ENCODE measurements around the gene CNTN1.

Gene CNTN1

DNA sequence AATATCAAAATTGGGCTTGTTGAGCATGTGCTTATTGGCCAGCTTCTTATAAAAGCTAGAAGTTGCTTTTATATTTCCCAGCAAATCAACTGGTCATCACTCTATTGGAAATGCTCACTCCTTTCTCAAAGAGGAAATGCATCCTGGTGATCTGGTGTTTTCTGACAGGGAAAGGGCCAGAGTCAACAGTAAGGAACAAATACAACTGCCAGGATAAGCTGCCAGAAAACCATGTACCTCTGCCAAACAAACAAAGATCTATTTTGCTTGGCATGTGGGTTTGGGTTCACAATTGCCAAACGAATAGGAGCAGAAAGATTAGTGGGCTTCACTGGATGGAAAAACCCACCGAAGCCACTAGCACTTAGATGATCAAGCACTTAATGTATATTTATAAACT, 369.0 kb downstream of the CNTN1 start:
- H3K27ac ChIP-seq = no peak overlapping the region
- TF ChIP-seq, protein P1, sequence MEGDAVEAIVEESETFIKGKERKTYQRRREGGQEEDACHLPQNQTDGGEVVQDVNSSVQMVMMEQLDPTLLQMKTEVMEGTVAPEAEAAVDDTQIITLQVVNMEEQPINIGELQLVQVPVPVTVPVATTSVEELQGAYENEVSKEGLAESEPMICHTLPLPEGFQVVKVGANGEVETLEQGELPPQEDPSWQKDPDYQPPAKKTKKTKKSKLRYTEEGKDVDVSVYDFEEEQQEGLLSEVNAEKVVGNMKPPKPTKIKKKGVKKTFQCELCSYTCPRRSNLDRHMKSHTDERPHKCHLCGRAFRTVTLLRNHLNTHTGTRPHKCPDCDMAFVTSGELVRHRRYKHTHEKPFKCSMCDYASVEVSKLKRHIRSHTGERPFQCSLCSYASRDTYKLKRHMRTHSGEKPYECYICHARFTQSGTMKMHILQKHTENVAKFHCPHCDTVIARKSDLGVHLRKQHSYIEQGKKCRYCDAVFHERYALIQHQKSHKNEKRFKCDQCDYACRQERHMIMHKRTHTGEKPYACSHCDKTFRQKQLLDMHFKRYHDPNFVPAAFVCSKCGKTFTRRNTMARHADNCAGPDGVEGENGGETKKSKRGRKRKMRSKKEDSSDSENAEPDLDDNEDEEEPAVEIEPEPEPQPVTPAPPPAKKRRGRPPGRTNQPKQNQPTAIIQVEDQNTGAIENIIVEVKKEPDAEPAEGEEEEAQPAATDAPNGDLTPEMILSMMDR (IDR thresholded peaks at IDR 0.05) = no peak
- H3K4me1 ChIP-seq (ENCODE audit: control insufficient read depth in 1 of 2, insufficient read depth in 1 of 2, low read depth in 1 of 2, low read length in 1 of 2) = no peaks in the 10 kb centered on the region
- no peaks in the 10 kb centered on the region for H3K36me3 ChIP-seq
- H3K27me3 ChIP-seq = no peaks in the 10 kb centered on the region
- H3K4me3 ChIP-seq (ENCODE audit: low read depth in 1 of 2, low read length in 1 of 2) = no peak overlapping the region
- no peaks in the 10 kb centered on the region for H3K9me3 ChIP-seq

DNA sequence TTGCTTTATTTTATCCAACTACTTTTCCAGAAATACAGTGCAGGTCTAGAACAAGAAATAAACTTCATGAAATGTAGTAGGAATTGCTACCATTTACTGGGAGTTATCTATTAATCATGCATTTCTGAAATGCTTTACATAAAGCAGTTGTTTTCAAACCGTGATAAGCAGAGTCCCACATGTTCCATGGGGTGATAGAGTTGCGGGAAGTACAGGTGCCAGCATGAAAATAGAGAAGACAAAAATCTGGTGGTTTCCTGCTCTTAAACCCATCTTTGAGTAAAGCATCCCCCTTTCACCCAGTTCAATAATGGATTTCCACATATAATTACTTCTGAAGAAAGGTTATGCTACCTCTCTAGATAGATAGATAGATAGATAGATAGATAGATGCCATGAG, 372.2 kb downstream of the CNTN1 start:
- H3K27ac ChIP-seq = no peak overlapping the region
- no peaks in the 10 kb centered on the region for H3K4me1 ChIP-seq (ENCODE audit: control insufficient read depth in 1 of 2, insufficient read depth in 1 of 2, low read depth in 1 of 2, low read length in 1 of 2)
- H3K36me3 ChIP-seq = no peaks in the 10 kb centered on the region
- H3K27me3 ChIP-seq = no peaks in the 10 kb centered on the region
- no peak overlapping the region for H3K4me3 ChIP-seq (ENCODE audit: low read depth in 1 of 2, low read length in 1 of 2)
- H3K9me3 ChIP-seq = no peaks in the 10 kb centered on the region
- TF ChIP-seq, protein P1 (IDR thresholded peaks at IDR 0.05) = no peak

DNA sequence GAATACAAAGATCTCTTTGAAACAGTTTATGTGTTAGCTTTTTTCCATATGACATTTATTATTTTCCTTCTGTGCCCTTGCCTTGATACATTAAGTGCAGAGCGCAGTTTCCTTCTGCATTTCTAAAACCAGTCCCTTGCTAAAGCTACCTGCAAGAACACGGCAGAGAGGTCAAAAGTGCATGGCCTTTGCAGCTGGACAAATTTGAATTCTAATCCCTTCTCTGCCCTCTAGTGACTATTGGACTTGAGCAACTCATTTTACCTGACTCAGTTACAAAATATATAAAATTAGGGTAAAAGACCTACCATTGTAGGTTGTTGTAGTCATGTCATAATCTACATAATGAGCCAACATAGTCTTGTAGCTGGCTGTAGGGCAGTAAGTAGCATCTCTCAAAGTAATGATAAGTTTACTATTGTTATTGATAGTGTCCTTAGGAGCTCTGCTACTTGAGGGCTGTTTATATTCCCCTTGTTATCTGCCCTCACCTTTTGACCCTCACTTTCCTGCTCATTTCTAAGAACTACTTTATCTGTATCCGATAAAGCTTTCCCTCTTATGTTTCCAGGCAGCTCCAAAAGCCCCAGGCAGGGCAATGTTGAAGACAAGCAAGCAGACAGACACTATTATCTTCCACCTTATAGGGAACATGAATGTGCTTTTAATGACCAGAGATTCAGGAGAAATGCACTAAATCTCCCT, 375.9 kb downstream of the CNTN1 start:
- Histone ChIP-seq H3K4me1 (ENCODE audit: control insufficient read depth in 1 of 2, insufficient read depth in 1 of 2, low read depth in 1 of 2, low read length in 1 of 2) (no peaks in the 10 kb centered on the region), H3K9me3 (no peaks in the 10 kb centered on the region), H3K27ac (no peak overlapping the region), H3K4me3 (ENCODE audit: low read depth in 1 of 2, low read length in 1 of 2) (no peak overlapping the region), H3K27me3 (no peaks in the 10 kb centered on the region), H3K36me3 (no peaks in the 10 kb centered on the region)
- TF ChIP-seq, protein P1 (IDR thresholded peaks at IDR 0.05) = no peak

DNA sequence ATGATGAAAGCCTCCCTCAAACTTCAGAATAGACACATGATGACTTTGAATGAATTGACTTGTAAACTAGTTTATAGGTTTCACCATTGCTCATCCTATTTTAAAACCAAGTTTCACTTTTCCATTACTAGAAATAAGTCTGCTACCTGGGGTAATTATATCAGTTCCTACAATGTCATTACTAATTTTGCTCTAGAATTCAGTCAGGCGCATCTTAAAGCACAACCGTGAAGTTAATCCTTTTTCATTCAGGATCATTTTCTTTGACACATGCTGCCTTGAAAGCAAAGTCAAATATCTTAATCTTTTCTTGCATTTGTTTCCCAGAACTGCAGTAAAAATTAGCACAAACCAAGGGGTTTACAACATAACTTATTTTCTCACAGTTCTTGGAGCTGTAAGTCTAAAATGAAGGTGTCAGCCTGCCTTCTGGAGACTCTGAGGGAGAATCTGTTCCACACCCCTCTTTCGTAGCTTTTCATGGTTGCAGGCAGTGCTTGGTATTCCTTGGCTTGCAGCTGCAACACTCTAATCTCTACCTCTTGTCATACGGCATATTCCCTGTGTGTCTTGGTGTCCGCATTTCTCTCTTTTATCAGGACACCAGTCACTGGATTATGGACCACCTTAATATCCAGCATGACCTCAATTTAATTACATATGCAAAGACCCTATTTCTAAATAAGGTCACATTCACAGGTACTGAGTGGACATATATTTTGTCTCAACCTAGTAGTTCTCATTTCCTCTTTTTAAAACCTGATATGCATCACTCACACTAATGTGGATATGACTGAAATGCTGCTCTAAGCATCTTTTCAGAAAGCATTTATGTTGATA, 381.6 kb downstream of the CNTN1 start:
- TF ChIP-seq, protein P1 (IDR thresholded peaks at IDR 0.05) = no peak
- H3K27me3 ChIP-seq = no peaks in the 10 kb centered on the region
- H3K27ac ChIP-seq = no peak overlapping the region
- H3K36me3 ChIP-seq = no peaks in the 10 kb centered on the region
- no peak overlapping the region for H3K4me3 ChIP-seq (ENCODE audit: low read depth in 1 of 2, low read length in 1 of 2)
- no peaks in the 10 kb centered on the region for H3K4me1 ChIP-seq (ENCODE audit: control insufficient read depth in 1 of 2, insufficient read depth in 1 of 2, low read depth in 1 of 2, low read length in 1 of 2)
- no peaks in the 10 kb centered on the region for H3K9me3 ChIP-seq

DNA sequence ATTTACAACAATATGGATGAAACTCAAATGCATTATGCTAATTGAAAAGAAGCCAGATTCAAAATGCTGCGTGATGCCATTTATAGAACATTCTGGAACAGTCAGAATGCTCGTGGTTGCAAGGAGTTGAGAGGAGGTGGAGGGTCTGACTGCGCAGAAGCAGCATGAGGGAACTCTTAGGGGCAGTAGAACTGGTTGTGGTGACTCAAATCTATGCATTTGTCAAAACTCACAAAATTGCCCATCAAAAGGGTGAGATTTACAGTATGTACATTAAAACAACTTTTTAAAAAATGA, 382.2 kb downstream of the CNTN1 start:
- Histone ChIP-seq H3K36me3 (no peaks in the 10 kb centered on the region), H3K9me3 (no peaks in the 10 kb centered on the region), H3K4me1 (ENCODE audit: control insufficient read depth in 1 of 2, insufficient read depth in 1 of 2, low read depth in 1 of 2, low read length in 1 of 2) (no peaks in the 10 kb centered on the region), H3K27me3 (no peaks in the 10 kb centered on the region), H3K27ac (no peak overlapping the region), H3K4me3 (ENCODE audit: low read depth in 1 of 2, low read length in 1 of 2) (no peak overlapping the region)
- TF ChIP-seq, protein P1 (IDR thresholded peaks at IDR 0.05) = no peak

All from neutrophil (primary cell).